ENCODE data around the gene SHB. TPM values are rescaled to one million over a fixed set of nuclear protein-coding genes. Genes with fewer than 3 reads are reported as not detected.

Gene SHB
- total and polyA plus RNA-seq, 2 experiments from 2014 or later: 28.2 to 46.9 TPM

DNA sequence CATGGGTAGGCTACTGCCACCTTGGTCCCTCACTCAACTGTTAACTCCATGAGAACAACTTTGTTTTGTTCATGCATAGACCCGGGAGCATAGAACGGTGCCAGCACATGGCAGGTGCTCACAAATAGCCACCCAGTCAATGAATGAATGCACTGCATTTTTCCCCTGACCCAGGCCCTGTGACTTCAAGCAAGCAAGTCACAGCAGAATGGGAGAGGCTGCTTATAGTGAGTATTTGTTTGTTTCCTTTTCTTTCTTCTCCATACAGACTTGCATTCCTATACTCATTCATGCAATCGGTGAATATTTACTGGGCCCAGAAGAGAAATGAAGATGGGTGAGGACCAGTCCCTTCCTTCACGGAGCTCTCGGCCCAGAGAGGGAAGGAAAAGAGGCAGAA, 62.0 kb downstream of the SHB start:
- Histone ChIP-seq H3K27me3 (no peaks in the 10 kb centered on the region), H3K4me1 (ENCODE audit: low read depth) (peaks cover 19% of the 10 kb centered on the region), H3K9me3 (ENCODE audit: low read depth) (no peaks in the 10 kb centered on the region), H3K27ac (no peak overlapping the region), H3K4me3 (no peak overlapping the region), H3K36me3 (no peaks in the 10 kb centered on the region)
- no peak for DNase-seq (ENCODE audit: low read depth in 1 of 2, low spot score in 1 of 2)
- TF ChIP-seq, protein P1, sequence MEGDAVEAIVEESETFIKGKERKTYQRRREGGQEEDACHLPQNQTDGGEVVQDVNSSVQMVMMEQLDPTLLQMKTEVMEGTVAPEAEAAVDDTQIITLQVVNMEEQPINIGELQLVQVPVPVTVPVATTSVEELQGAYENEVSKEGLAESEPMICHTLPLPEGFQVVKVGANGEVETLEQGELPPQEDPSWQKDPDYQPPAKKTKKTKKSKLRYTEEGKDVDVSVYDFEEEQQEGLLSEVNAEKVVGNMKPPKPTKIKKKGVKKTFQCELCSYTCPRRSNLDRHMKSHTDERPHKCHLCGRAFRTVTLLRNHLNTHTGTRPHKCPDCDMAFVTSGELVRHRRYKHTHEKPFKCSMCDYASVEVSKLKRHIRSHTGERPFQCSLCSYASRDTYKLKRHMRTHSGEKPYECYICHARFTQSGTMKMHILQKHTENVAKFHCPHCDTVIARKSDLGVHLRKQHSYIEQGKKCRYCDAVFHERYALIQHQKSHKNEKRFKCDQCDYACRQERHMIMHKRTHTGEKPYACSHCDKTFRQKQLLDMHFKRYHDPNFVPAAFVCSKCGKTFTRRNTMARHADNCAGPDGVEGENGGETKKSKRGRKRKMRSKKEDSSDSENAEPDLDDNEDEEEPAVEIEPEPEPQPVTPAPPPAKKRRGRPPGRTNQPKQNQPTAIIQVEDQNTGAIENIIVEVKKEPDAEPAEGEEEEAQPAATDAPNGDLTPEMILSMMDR (IDR thresholded peaks at IDR 0.05; ENCODE audit: low read depth, low read length): no peak

DNA sequence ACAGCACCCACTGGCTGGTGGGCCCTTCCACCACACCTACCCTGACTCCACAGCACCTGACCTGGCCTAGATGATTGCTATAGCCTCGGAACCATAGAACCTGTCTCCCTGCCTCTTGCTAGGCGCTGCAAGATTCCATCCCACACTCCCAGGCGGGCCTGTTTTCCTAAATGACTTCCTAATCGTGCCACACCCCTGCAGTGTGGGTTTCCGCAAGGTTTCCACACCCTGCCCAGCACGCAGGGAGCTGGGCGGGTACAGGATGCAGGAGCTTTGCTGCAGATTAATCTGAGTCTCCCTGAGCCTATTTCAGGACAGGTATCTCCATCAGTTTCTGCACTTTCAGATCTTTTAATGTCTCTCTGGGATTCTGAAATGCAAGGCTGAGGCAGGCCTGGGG, 62.9 kb downstream of the SHB start:
- no peaks in the 10 kb centered on the region for H3K27me3 ChIP-seq
- H3K4me3 ChIP-seq: no peak overlapping the region
- no peak overlapping the region for H3K27ac ChIP-seq
- no peak for DNase-seq (ENCODE audit: low read depth in 1 of 2, low spot score in 1 of 2)
- peaks cover 26% of the 10 kb centered on the region for H3K4me1 ChIP-seq (ENCODE audit: low read depth)
- TF ChIP-seq, protein P1 (IDR thresholded peaks at IDR 0.05; ENCODE audit: low read depth, low read length): no peak
- no peaks in the 10 kb centered on the region for H3K9me3 ChIP-seq (ENCODE audit: low read depth)
- H3K36me3 ChIP-seq: no peaks in the 10 kb centered on the region

DNA sequence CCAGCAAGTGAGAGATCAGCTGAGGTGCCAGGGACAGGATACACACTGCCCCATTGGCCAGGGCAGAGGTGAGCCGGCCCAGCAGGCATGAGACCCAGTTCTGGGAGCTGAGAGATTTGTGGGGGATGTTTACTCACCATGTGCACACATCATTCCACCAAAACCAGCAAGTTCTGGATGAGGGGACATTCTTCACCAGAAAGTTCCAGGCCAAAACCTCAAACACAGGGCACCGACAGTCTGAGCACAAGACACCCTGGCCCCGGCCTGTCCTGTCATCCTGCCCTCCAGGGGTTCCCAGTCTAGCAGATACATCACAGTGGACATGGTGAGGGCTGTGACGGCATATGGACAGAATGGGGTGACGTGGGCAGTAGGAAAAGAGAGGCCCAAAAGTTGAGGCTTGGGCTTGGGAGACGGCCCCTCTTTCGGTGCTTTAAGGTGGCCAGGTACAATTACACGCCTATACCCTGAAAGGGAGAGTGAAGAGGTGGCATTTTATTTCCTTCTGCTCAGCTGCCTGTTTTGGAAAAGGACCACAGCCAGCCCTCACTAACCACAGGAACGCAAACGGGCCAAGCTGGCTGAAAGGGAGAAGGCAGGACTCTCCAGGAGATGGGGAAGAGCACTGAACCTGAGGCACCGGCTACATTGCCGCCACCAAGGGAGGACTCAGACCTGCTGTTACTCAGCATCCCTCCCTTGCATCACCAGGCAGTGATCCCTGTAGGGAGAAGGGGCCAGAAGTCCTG, 64.0 kb downstream of the SHB start:
- Histone ChIP-seq H3K27ac (no peak overlapping the region), H3K36me3 (no peaks in the 10 kb centered on the region)

DNA sequence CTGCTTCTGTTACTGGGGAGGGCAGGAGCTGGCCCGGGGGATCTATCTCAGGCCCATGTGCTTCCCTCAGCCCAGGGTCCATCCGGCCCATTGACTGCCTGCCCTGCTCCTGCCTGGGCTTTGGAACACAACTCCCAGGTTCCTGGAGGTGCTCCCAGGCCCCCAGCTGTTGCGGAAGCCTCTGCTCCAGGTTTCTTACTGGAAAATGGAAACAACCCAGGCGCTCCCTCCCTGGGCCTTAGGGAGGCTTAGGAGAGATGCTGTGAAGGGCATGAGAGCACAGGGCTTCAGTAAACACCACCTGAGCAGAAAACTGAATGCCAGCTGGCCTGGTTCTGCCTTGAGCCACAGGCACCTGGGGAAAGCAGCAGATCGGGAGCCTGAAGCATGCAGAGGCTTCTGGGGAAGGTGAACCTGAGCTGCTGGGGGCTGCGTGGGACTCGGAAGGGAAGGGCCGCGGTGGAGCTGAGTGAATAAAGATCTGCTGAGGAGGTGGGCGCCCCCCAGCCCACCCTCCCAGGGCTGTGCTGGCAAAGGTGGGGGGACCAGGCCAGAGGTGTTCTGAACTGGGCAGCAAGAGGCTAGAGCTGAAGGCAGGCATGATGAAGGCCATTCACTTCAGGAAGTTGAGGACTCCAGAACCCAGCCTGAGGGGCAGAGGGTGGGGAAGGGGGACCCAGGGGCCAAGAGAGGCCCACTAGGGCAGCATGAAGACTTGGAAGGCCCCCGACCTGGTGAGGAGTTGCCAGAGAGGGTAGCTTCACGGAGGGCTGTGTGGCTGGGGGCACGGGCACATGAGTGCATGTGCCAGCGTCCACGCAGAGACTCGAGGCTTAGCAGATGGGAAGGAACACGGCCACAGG, 64.8 kb downstream of the SHB start:
- TF ChIP-seq, protein P1 (IDR thresholded peaks at IDR 0.05; ENCODE audit: low read depth, low read length): no peak
- no peak overlapping the region for H3K4me3 ChIP-seq
- peaks cover 28% of the 10 kb centered on the region for H3K4me1 ChIP-seq (ENCODE audit: low read depth)

More for the DNA sequence above, 64.0 kb downstream of the SHB start:
- peaks cover 31% of the 10 kb centered on the region for H3K4me1 ChIP-seq (ENCODE audit: low read depth)
- no peaks in the 10 kb centered on the region for H3K9me3 ChIP-seq (ENCODE audit: low read depth)
- no peak for DNase-seq (ENCODE audit: low read depth in 1 of 2, low spot score in 1 of 2)
- no peaks in the 10 kb centered on the region for H3K27me3 ChIP-seq
- no peak overlapping the region for H3K4me3 ChIP-seq
- TF ChIP-seq, protein P1 (IDR thresholded peaks at IDR 0.05; ENCODE audit: low read depth, low read length): no peak

DNA sequence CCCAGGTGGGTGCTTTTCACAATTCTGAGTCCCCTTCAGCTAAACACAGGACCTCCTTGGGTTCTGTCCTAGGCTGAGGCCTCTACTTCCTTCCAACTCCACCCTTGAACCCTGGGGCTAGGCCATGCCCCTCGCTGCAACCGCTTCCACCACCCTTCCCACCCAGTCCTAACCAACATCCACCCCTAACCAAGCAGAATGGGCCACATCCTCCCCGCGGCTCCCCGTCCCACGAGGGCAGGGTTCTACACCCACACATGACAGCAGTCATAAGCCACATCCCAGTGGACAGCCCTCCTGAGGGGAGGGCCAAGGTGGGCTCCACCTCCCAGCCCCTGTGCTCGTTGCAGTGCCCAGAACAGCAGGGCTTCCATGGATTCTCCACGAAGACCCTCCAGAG, 65.8 kb downstream of the SHB start:
- Histone ChIP-seq H3K4me1 (ENCODE audit: low read depth) (peaks cover 25% of the 10 kb centered on the region), H3K4me3 (no peak overlapping the region), H3K27me3 (no peaks in the 10 kb centered on the region), H3K9me3 (ENCODE audit: low read depth) (no peaks in the 10 kb centered on the region), H3K27ac (no peak overlapping the region), H3K36me3 (no peaks in the 10 kb centered on the region)
- no peak for DNase-seq (ENCODE audit: low read depth in 1 of 2, low spot score in 1 of 2)
- TF ChIP-seq, protein P1 (IDR thresholded peaks at IDR 0.05; ENCODE audit: low read depth, low read length): no peak

More for the DNA sequence above, 64.8 kb downstream of the SHB start:
- no peak overlapping the region for H3K27ac ChIP-seq
- H3K9me3 ChIP-seq (ENCODE audit: low read depth): no peaks in the 10 kb centered on the region
- H3K36me3 ChIP-seq: no peaks in the 10 kb centered on the region
- DNase-seq (ENCODE audit: low read depth in 1 of 2, low spot score in 1 of 2): no peak
- H3K27me3 ChIP-seq: no peaks in the 10 kb centered on the region

Data from cardiac muscle cell (in vitro differentiated cells and primary cell).